Measurements from ENCODE around the gene ATP11C.

The ATP11C gene

GRCh38 chrX:139802048-139802447 lies 130.8 kb downstream of the ATP11C start:
- no peak for DNase-seq

GRCh38 chrX:139801397-139801813 lies 131.4 kb downstream of the ATP11C start:
- no peak for DNase-seq

- DNase-seq: no peak
Observed at GRCh38 chrX:139798701-139799100, 134.2 kb downstream of the ATP11C start.

GRCh38 chrX:139795196-139795595 lies 137.7 kb downstream of the ATP11C start:
- DNase-seq: no peak

GRCh38 chrX:139787601-139788000 lies 145.3 kb downstream of the ATP11C start:
- DNase-seq: no peak

GRCh38 chrX:139784807-139785206 lies 148.0 kb downstream of the ATP11C start:
- no peak for DNase-seq

GRCh38 chrX:139783959-139784358 lies 148.9 kb downstream of the ATP11C start:
- no peak for DNase-seq

- DNase-seq: no peak
Observed at GRCh38 chrX:139783030-139783429, 149.8 kb downstream of the ATP11C start.

- no peak for DNase-seq
Observed at GRCh38 chrX:139776599-139776998, 156.3 kb downstream of the ATP11C start.

GRCh38 chrX:139770366-139770765 lies 162.5 kb downstream of the ATP11C start:
- no peak for DNase-seq

GRCh38 chrX:139766545-139766983 lies 166.3 kb downstream of the ATP11C start:
- DNase-seq: no peak

- DNase-seq: no peak
Observed at GRCh38 chrX:139762400-139763183, 170.3 kb downstream of the ATP11C start.

GRCh38 chrX:139759637-139760036 lies 173.2 kb downstream of the ATP11C start:
- DNase-seq: no peak

- no peak for DNase-seq
Observed at GRCh38 chrX:139758809-139759208, 174.0 kb downstream of the ATP11C start.

GRCh38 chrX:139758250-139758649 lies 174.6 kb downstream of the ATP11C start:
- DNase-seq: no peak

GRCh38 chrX:139751053-139751452 lies 181.8 kb downstream of the ATP11C start:
- DNase-seq: no peak

- DNase-seq: no peak
Observed at GRCh38 chrX:139750390-139750789, 182.5 kb downstream of the ATP11C start.

- DNase-seq: no peak
Observed at GRCh38 chrX:139739138-139739537, 193.7 kb downstream of the ATP11C start.

- DNase-seq: no peak
Observed at GRCh38 chrX:139738581-139738980, 194.3 kb downstream of the ATP11C start.

- DNase-seq: no peak
Observed at GRCh38 chrX:139736151-139736550, 196.7 kb downstream of the ATP11C start.

GRCh38 chrX:139734996-139735395 lies 197.9 kb downstream of the ATP11C start:
- no peak for DNase-seq

- DNase-seq: no peak
Observed at GRCh38 chrX:139725720-139726119, 207.1 kb downstream of the ATP11C start.

- no peak for DNase-seq
Observed at GRCh38 chrX:139724626-139725025, 208.2 kb downstream of the ATP11C start.

- no peak for DNase-seq
Observed at GRCh38 chrX:139720979-139721378, 211.9 kb downstream of the ATP11C start.

- no peak for DNase-seq
Observed at GRCh38 chrX:139720136-139720535, 212.7 kb downstream of the ATP11C start.
